HepG2 (cell line): ENCODE data around the gene MPV17L2. TPM values are rescaled to one million over a fixed set of nuclear protein-coding genes. Genes with fewer than 3 reads are reported as not detected.
A peak's percentile ranks its signal among the peaks of the same experiment; 100 is the strongest.

Experiments used
- ATAC-seq: fragments of 200-7000 bp; cut with Tn5 transposase; 3 replicates; pipeline ENCODE4 v1.9.1; 2020; ENCODE audit warnings: mild to moderate bottlenecking, moderate library complexity
- BruUV-seq: library from RNA; stranded (reverse); fragments of 400-500 nt; replicated peaks from 2 replicates; lab custom pipeline; 2021; lab: Mats Ljungman, UMichigan
- CTCF ChIA-PET: fragments of 300-600 bp; formaldehyde crosslinking; extraction: SDS; loops from one replicate; lab custom pipeline; 2021; ENCODE audit warnings: low total read pairs, inconsistent platforms, low intra/inter-chr PET ratio; lab: Yijun Ruan, JAX
- POLR2A ChIA-PET: fragments of 350-600 bp; sonication (Branson Sonifier 250); formaldehyde crosslinking; loops from one replicate; lab custom pipeline; 2020; ENCODE audit warnings: antibody characterized with exemption, inconsistent platforms; lab: Yijun Ruan, JAX
- DNase-seq: peaks from one replicate; pipeline ENCODE4 v3.0.0-alpha.2; 2015; ENCODE audit warnings: low spot score
- FAIRE-seq: peaks from 3 replicates; lab custom pipeline; 2011; peaks lifted over from hg19 to GRCh38; lab: Jason Lieb, UNC
- H2AFZ ChIP-seq: one replicate; pipeline ENCODE4 v1.6.1; 2011; ENCODE audit warnings: low read length, inconsistent platforms
- H3K27ac ChIP-seq: fragments of 300-600 bp; 3 replicates; pipeline ENCODE4 v1.8.0; 2011; ENCODE audit warnings: mixed run types, mild to moderate bottlenecking, mixed read lengths, low read length, inconsistent platforms; ENCODE audit not compliant: insufficient read depth; ENCODE audit errors: extremely low read length
- H3K27me3 ChIP-seq, 2 experiments: fragments of 200-600 bp in 1 of 2; 2 replicates in 1 of 2; 3 replicates in 1 of 2; pipeline versions ENCODE4 v1.6.0 to v1.8.0; 2011; ENCODE audit warnings: low read length in 2 of 2, mild to moderate bottlenecking in 2 of 2, moderate library complexity in 2 of 2, inconsistent platforms in 1 of 2; ENCODE audit not compliant: insufficient read depth in 2 of 2, control insufficient read depth in 1 of 2
- H3K36me3 ChIP-seq, 2 experiments: fragments of 200-600 bp in 1 of 2; replicated peaks in 1 of 2; 2 replicates in 1 of 2; 3 replicates in 1 of 2; pipeline versions ENCODE4 v1.5.1 to v1.8.0; 2011; ENCODE audit warnings: low read length in 2 of 2, inconsistent platforms in 1 of 2; ENCODE audit not compliant: insufficient read depth in 2 of 2, control insufficient read depth in 1 of 2
- H3K4me1 ChIP-seq: 2 replicates; pipeline ENCODE4 v1.5.1; 2012; ENCODE audit warnings: low read length, inconsistent platforms; ENCODE audit not compliant: insufficient read depth
- H3K4me2 ChIP-seq: 2 replicates; pipeline ENCODE4 v1.6.0; 2011; ENCODE audit warnings: low read depth, low read length, inconsistent platforms
- H3K4me3 ChIP-seq, 3 experiments: fragments of 200-600 bp in 1 of 3; sonication (generic), shearing (Covaris generic) in 1 of 3; replicated peaks in 1 of 3; 2 replicates each; pipeline ENCODE4 v1.5.1; 2011 to 2016; ENCODE audit warnings: low read length in 3 of 3, inconsistent platforms in 2 of 3, low read depth in 2 of 3, mild to moderate bottlenecking in 2 of 3, control low read depth in 1 of 3, mixed read lengths in 1 of 3; ENCODE audit not compliant: insufficient read depth in 1 of 3
- H3K79me2 ChIP-seq: one replicate; pipeline ENCODE4 v1.6.1; 2011; ENCODE audit warnings: low read length, inconsistent platforms; ENCODE audit not compliant: insufficient read depth
- H3K9ac ChIP-seq: 2 replicates; pipeline ENCODE4 v1.6.0; 2011; ENCODE audit warnings: mild to moderate bottlenecking, low read depth, low read length, inconsistent platforms; ENCODE audit not compliant: insufficient read depth
- H3K9me3 ChIP-seq: 2 replicates; pipeline ENCODE4 v1.5.1; 2012; ENCODE audit warnings: mild to moderate bottlenecking, low read length
- H4K20me1 ChIP-seq: 2 replicates; pipeline ENCODE4 v1.6.0; 2011; ENCODE audit warnings: inconsistent platforms, mild to moderate bottlenecking, low read length, moderate library complexity; ENCODE audit not compliant: insufficient read depth
- GABPB1 ChIP-seq: IDR thresholded peaks from 2 replicates; pipeline ENCODE4 v1.6.1; 2016; ENCODE audit warnings: mild to moderate bottlenecking, missing genetic modification reagents, moderate library complexity, missing compliant biosample characterization
- HNRNPK ChIP-seq: fragments of 200-400 bp; formaldehyde crosslinking; IDR thresholded peaks from 2 replicates; pipeline ENCODE4 v1.6.1; 2018; ENCODE audit warnings: low read length, low read depth, moderate library complexity, mild to moderate bottlenecking; ENCODE audit not compliant: poor library complexity, severe bottlenecking
- KLF9 ChIP-seq: IDR thresholded peaks from 2 replicates; pipeline ENCODE4 v1.6.1; 2016; ENCODE audit warnings: low read depth
- MZF1 ChIP-seq: sonication (generic); formaldehyde crosslinking; IDR thresholded peaks from 2 replicates; pipeline ENCODE4 v1.8.1; 2023; ENCODE audit warnings: mild to moderate bottlenecking, missing genetic modification reagents, borderline replicate concordance
- NPAS2 ChIP-seq: sonication (generic); formaldehyde crosslinking; IDR thresholded peaks from 2 replicates; pipeline ENCODE4 v1.8.0; 2022; ENCODE audit warnings: mild to moderate bottlenecking, missing genetic modification reagents, borderline replicate concordance
- RCOR2 ChIP-seq: IDR thresholded peaks from 2 replicates; pipeline ENCODE4 v1.6.1; 2016; ENCODE audit warnings: missing biosample characterization, missing genetic modification reagents
- ZMAT3 ChIP-seq: sonication (generic); formaldehyde crosslinking; conservative IDR thresholded peaks from 2 replicates; pipeline ENCODE4 v1.7.0; 2021; ENCODE audit warnings: missing genetic modification reagents
- ZNF124 ChIP-seq: sonication (generic); formaldehyde crosslinking; IDR thresholded peaks from 2 replicates; pipeline ENCODE4 v1.4.0; 2020; ENCODE audit warnings: missing genetic modification reagents
- ZNF629 ChIP-seq: sonication (generic); formaldehyde crosslinking; conservative IDR thresholded peaks from 2 replicates; pipeline ENCODE4 v1.5.0; 2020; ENCODE audit warnings: missing genetic modification reagents
- ZNF644 ChIP-seq: IDR thresholded peaks from 2 replicates; pipeline ENCODE4 v1.6.1; 2016; ENCODE audit warnings: low read depth
- WGBS: methylation state at CpG from one replicate; pipeline ENCODE4 v1.1.6; 2017; ENCODE audit warnings: low lambda C conversion rate; 5-methylcytosine and 5-hydroxymethylcytosine counted together
- in situ Hi-C: cut with HindIII; loops from 2 replicates; pipeline ENCODE4 v1.10.0; 2017; ENCODE audit warnings: low pct_unique_long_range_greater_than_20kb; ENCODE audit not compliant: extremely low pct_ligation_motif_present
- intact Hi-C: fragments of 100-400 bp; cut with micrococcal nuclease; formaldehyde crosslinking; loops from one replicate; pipeline ENCODE4 v1.10.0; 2022; ENCODE audit not compliant: unreplicated experiment
- polyA plus RNA-seq, 8 experiments: library from polyadenylated mRNA; depleted of rRNA in 3 of 8; stranded (reverse) in 7 of 8; unstranded in 1 of 8; fragments of >200 nt; fragmentation: Illumina TruSeq in 4 of 8; extraction: Trizol in 4 of 8; gene quantifications; 2 replicates each; pipeline versions ENCODE4 v1.2.1 to v1.2.3, GENCODE V29; 2011 to 2016; ENCODE audit warnings: low read depth in 4 of 8, missing spikeins in 1 of 8, mixed read lengths in 1 of 8; ENCODE audit not compliant: insufficient read depth in 1 of 8
- total RNA-seq, 5 experiments: library from RNA; depleted of rRNA; stranded (reverse); fragments of >200 nt; fragmentation: Illumina TruSeq; extraction: Trizol; gene quantifications; 2 replicates each; pipeline ENCODE4 v1.2.3, GENCODE V29; 2016; ENCODE audit warnings: low read depth in 1 of 5
- TF ChIP-seq, protein P1 (sequence below): sonication (generic); formaldehyde crosslinking; IDR thresholded peaks from 2 replicates; pipeline ENCODE4 v1.4.0; 2020; ENCODE audit warnings: mild to moderate bottlenecking, missing genetic modification reagents

MPV17L2 gene
- total and polyA plus RNA-seq, 2 of the 13 experiments (the other 11 are each of a cell fraction or from before 2014, with no cell fraction given): 13.6 to 16.7 TPM

GRCh38 chr19:18226956-18227780 lies 34.1 kb downstream of the MPV17L2 start:
- ATAC-seq: no peak
- TF ChIP-seq NPAS2 (CRISPR knock-in tag) (no peak), ZMAT3 (CRISPR knock-in tag) (no peak), ZNF629 (CRISPR knock-in tag) (peak; percentile 90)

GRCh38 chr19:18227781-18228271 lies 34.8 kb downstream of the MPV17L2 start:
- FAIRE-seq (no peak), DNase-seq (no peak), ATAC-seq (no peak)
- ChIA-PET POLR2A (no interaction called here), CTCF (no interaction called here)
- Histone ChIP-seq H3K9me3 (no peaks in the 10 kb centered on the region), H3K27ac (no peak overlapping the region), H3K4me3 (no peak overlapping the region), H4K20me1 (no peaks in the 10 kb centered on the region; the same call in 1 of the 2 replicates), H3K4me2 (no peak overlapping the region), H3K9ac (no peak overlapping the region), H2AFZ (no peak overlapping the region), H3K4me1 (peaks cover 51% of the 10 kb centered on the region), H3K27me3 (peaks cover 0 to 4% of the 10 kb centered on the region in 2 experiments; a peak in 1 of 5 replicates), H3K36me3 (no peaks in the 10 kb centered on the region), H3K79me2 (no peaks in the 10 kb centered on the region)
- in situ Hi-C loops: no loop called here
- WGBS: 36% methylated on average over 2 of the region's 6 CpGs
- BruUV-seq: no TSS peak
- intact Hi-C loops: no loop called here
- TF ChIP-seq ZNF124 (CRISPR knock-in tag) (no peak), RCOR2 (no peak), KLF9 (CRISPR knock-in tag) (no peak), MZF1 (no peak), GABPB1 (CRISPR knock-in tag) (no peak), HNRNPK (no peak), ZNF644 (CRISPR knock-in tag) (no peak), ZNF629 (CRISPR knock-in tag) (peak; percentile 81)
- TF ChIP-seq, protein P1, sequence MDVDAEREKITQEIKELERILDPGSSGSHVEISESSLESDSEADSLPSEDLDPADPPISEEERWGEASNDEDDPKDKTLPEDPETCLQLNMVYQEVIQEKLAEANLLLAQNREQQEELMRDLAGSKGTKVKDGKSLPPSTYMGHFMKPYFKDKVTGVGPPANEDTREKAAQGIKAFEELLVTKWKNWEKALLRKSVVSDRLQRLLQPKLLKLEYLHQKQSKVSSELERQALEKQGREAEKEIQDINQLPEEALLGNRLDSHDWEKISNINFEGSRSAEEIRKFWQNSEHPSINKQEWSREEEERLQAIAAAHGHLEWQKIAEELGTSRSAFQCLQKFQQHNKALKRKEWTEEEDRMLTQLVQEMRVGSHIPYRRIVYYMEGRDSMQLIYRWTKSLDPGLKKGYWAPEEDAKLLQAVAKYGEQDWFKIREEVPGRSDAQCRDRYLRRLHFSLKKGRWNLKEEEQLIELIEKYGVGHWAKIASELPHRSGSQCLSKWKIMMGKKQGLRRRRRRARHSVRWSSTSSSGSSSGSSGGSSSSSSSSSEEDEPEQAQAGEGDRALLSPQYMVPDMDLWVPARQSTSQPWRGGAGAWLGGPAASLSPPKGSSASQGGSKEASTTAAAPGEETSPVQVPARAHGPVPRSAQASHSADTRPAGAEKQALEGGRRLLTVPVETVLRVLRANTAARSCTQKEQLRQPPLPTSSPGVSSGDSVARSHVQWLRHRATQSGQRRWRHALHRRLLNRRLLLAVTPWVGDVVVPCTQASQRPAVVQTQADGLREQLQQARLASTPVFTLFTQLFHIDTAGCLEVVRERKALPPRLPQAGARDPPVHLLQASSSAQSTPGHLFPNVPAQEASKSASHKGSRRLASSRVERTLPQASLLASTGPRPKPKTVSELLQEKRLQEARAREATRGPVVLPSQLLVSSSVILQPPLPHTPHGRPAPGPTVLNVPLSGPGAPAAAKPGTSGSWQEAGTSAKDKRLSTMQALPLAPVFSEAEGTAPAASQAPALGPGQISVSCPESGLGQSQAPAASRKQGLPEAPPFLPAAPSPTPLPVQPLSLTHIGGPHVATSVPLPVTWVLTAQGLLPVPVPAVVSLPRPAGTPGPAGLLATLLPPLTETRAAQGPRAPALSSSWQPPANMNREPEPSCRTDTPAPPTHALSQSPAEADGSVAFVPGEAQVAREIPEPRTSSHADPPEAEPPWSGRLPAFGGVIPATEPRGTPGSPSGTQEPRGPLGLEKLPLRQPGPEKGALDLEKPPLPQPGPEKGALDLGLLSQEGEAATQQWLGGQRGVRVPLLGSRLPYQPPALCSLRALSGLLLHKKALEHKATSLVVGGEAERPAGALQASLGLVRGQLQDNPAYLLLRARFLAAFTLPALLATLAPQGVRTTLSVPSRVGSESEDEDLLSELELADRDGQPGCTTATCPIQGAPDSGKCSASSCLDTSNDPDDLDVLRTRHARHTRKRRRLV (CRISPR knock-in tag): no peak

More at GRCh38 chr19:18226956-18227780, 34.1 kb downstream of the MPV17L2 start:
- Histone ChIP-seq H3K4me2 (0 out of 2 replicates have a peak overlapping the region, but pooled peaks have one; percentile 95), H3K9me3 (no peaks in the 10 kb centered on the region), H3K36me3 (no peaks in the 10 kb centered on the region), H2AFZ (no peak overlapping the region), H3K27me3 (peaks cover 0 to 4% of the 10 kb centered on the region in 2 experiments; a peak in 1 of 5 replicates), H3K4me1 (peaks cover 51% of the 10 kb centered on the region), H4K20me1 (no peaks in the 10 kb centered on the region), H3K79me2 (no peaks in the 10 kb centered on the region), H3K27ac (no peak overlapping the region), H3K9ac (no peak overlapping the region), H3K4me3 (no peak overlapping the region)
- ChIA-PET POLR2A (interaction anchor here (1.0 kb wide), 1 partner anchor 52 kb away, joined by 3 read pairs; no protein-coding TSS in a partner anchor), CTCF (no interaction called here)
- no peak for FAIRE-seq
- no TSS peak for BruUV-seq
- DNase-seq: no peak
- WGBS: 56% methylated on average over 17 of the region's 18 CpGs
- in situ Hi-C loops: no loop called here
- intact Hi-C loops: no loop called here
